SK-N-MC (cell line): ENCODE results near the gene UBL4A.

Experiments used
- EZH2 ChIP-seq: fragments of 200-600 bp; sonication (generic); IDR thresholded peaks from one replicate; pipeline ENCODE4 v1.6.1; 2017; ENCODE audit warnings: antibody characterized with exemption
- POLR2AphosphoS5 ChIP-seq: IDR thresholded peaks from 2 replicates; pipeline ENCODE4 v1.6.1; 2012; ENCODE audit warnings: mild to moderate bottlenecking, low read depth, low read length, borderline replicate concordance

GRCh38 chrX:154532690-154533089, 46.3 kb upstream of the UBL4A start:
- TF ChIP-seq POLR2AphosphoS5 (no peak), EZH2 (no peak)
